Activated B cell treated with CpG ODN at 0.5 μM for 24 hours (primary cell): Measurements from ENCODE around the gene OBI1. TPM values are rescaled to one million over a fixed set of nuclear protein-coding genes. Genes with fewer than 3 reads are reported as not detected.

Source experiments
- ATAC-seq: fragments of 200-7000 bp; cut with Tn5 transposase; one replicate; pipeline ENCODE4 v1.10.0; 2021; ENCODE audit warnings: low read depth, mild to moderate bottlenecking, moderate library complexity
- CTCF ChIA-PET: fragments of 350-600 bp; sonication (Branson Sonifier 250); formaldehyde crosslinking; loops from one replicate; lab custom pipeline; 2021; ENCODE audit warnings: antibody characterized with exemption; lab: Charles Lee
- POLR2A ChIA-PET: fragments of 350-600 bp; sonication (Branson Sonifier 250); formaldehyde crosslinking; loops from one replicate; lab custom pipeline; 2021; ENCODE audit warnings: antibody characterized with exemption; lab: Charles Lee
- DNase-seq: peaks from one replicate; pipeline ENCODE4 v3.0.0; 2022
- H3K27ac Mint-ChIP-seq: one replicate; pipeline ENCODE4 v1.8.0; 2020; ENCODE audit warnings: mixed read lengths
- H3K27me3 Mint-ChIP-seq: one replicate; pipeline ENCODE4 v1.8.0; 2021; ENCODE audit warnings: mixed read lengths
- H3K36me3 Mint-ChIP-seq: one replicate; pipeline ENCODE4 v1.8.0; 2021; ENCODE audit warnings: low read depth, mixed read lengths
- H3K4me1 Mint-ChIP-seq: one replicate; pipeline ENCODE4 v1.8.0; 2021; ENCODE audit warnings: mixed read lengths
- H3K4me3 Mint-ChIP-seq: one replicate; pipeline ENCODE4 v1.8.0; 2020; ENCODE audit warnings: mild to moderate bottlenecking, mixed read lengths
- H3K9me3 Mint-ChIP-seq: one replicate; pipeline ENCODE4 v1.8.0; 2020; ENCODE audit warnings: mixed read lengths
- intact Hi-C: fragments of 100-400 bp; cut with micrococcal nuclease; formaldehyde crosslinking; loops from one replicate; pipeline ENCODE4 v1.15.1; 2024
- total RNA-seq: library from RNA; stranded (reverse); gene quantifications from 2 replicates; pipeline ENCODE4 v1.2.3, GENCODE V29; 2022
- TF ChIP-seq, protein P1 (sequence below): fragments of 200-600 bp; IDR thresholded peaks from one replicate; pipeline ENCODE4 v1.8.0; 2022; ENCODE audit warnings: antibody characterized with exemption, mild to moderate bottlenecking

OBI1 gene
- total RNA-seq, 1 donor from 2014 or later: 19.1 TPM

DNA sequence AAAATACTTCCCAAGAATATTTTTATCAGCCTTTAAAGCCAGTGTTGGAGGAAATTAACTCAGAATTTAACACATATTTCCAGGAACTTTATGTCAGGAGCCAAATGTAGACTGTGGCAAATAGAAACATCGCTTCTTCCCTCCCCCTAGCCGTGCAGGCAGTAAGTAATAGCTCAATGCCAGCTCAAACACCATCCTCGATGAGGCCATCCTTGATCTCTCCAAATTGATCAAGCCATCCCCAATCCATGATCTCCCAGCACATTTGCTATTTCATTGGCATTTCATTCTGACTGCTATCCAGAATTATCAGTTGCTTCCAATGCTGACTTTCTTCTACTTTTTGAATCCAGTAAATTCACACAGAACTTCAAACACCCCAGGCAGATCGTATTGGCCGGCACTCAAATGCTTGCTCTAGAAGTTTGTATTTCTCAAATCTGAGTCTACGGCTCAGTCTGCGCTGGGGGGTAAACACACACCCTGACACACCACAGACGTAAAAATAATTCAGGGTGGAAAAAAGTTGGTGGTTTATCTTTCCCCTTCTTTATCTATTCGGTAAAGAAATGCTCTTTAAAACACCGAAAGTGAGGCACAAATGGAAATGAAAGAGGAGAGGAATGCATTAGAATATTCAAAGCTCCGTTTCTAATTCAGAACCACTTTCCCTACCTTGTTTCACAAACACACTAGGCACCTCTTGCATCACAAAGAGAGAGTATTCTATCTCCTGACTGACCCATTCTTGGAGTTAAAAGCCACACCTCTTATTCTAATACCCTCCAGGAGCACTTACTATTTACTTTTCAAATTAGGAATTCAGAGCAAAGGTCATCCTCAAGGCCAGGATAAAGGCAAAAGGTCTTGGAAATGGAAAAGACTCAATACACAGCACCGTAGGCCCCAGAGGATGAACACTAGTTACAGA is 991 bp downstream of the OBI1 start:
- CTCF ChIA-PET: no interaction called here

DNA sequence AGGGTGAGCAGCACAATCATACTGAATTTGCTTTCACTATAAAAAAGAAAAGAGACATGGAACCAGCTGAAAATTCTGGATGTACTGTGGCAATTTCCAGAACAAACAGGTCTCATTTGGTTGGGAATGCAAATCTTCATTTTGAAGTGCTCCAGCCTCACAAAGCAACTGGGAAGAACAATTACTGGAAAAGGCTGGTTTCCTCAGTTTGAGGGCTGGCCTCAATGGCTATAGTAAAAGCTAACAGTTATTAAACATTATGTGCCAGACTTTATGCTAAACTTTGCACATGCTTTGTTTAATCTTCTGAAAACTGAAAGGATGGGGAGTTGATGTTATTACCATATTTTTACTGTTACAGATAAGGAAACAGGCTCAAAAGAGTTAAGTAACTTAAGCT is 3.0 kb downstream of the OBI1 start:
- TF ChIP-seq, protein P1, sequence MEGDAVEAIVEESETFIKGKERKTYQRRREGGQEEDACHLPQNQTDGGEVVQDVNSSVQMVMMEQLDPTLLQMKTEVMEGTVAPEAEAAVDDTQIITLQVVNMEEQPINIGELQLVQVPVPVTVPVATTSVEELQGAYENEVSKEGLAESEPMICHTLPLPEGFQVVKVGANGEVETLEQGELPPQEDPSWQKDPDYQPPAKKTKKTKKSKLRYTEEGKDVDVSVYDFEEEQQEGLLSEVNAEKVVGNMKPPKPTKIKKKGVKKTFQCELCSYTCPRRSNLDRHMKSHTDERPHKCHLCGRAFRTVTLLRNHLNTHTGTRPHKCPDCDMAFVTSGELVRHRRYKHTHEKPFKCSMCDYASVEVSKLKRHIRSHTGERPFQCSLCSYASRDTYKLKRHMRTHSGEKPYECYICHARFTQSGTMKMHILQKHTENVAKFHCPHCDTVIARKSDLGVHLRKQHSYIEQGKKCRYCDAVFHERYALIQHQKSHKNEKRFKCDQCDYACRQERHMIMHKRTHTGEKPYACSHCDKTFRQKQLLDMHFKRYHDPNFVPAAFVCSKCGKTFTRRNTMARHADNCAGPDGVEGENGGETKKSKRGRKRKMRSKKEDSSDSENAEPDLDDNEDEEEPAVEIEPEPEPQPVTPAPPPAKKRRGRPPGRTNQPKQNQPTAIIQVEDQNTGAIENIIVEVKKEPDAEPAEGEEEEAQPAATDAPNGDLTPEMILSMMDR: no peak
- ATAC-seq (no peak), DNase-seq (no peak)
- peaks cover 21% of the 10 kb centered on the region for H3K36me3 Mint-ChIP-seq
- CTCF ChIA-PET: no interaction called here
- intact Hi-C loops: loop anchor here (5.0 to 10.0 kb wide), 5 partner anchors 631 to 1474 kb away; partner anchors contain the start of gene SLAIN1
- POLR2A ChIA-PET: no interaction called here
- no peak overlapping the region for H3K27ac Mint-ChIP-seq
- no peak overlapping the region for H3K4me3 Mint-ChIP-seq
- no peaks in the 10 kb centered on the region for H3K9me3 Mint-ChIP-seq
- peaks cover 45% of the 10 kb centered on the region for H3K4me1 Mint-ChIP-seq
- no peaks in the 10 kb centered on the region for H3K27me3 Mint-ChIP-seq

More for the DNA sequence above, 991 bp downstream of the OBI1 start:
- H3K27me3 Mint-ChIP-seq: no peaks in the 10 kb centered on the region
- H3K36me3 Mint-ChIP-seq: peaks cover 21% of the 10 kb centered on the region
- TF ChIP-seq, protein P1: no peak
- peaks cover 39% of the 10 kb centered on the region for H3K4me1 Mint-ChIP-seq
- intact Hi-C loops: loop anchor here (2.0 to 10.0 kb wide), 8 partner anchors 55 to 1665 kb away; partner anchors contain the start of genes CLN5, POU4F1, RBM26 and SLAIN1
- POLR2A ChIA-PET: interaction anchor here (0.6 kb wide), 1 partner anchor 521 kb away, joined by 3 read pairs; no protein-coding TSS in a partner anchor
- no peak for DNase-seq
- no peak for ATAC-seq
- H3K9me3 Mint-ChIP-seq: no peaks in the 10 kb centered on the region
- H3K27ac Mint-ChIP-seq: peak overlapping the region; percentile 92
- peak overlapping the region; percentile 100 for H3K4me3 Mint-ChIP-seq

DNA sequence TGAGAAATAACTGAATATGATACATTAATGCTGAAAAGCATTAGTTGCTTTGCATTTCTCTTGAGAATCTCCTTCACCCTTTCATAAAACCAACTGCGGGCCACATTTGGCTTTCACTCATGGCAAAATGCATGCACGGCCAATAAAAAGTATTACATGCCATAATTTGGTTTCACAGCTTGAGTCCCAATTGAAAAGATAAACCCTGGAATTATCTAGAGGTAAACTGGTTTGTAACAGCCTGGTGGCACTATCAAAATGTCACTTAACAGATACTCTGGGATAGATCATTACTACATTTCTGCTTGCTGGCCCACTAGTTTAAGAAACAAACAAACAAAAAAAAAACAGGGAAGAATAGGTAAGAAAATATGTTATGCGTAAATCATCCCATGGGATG is 3.9 kb downstream of the OBI1 start:
- POLR2A ChIA-PET: no interaction called here
- ATAC-seq (no peak), DNase-seq (no peak)
- peaks cover 21% of the 10 kb centered on the region for H3K36me3 Mint-ChIP-seq
- CTCF ChIA-PET: no interaction called here
- no peak overlapping the region for H3K4me3 Mint-ChIP-seq
- peaks cover 45% of the 10 kb centered on the region for H3K4me1 Mint-ChIP-seq
- no peak overlapping the region for H3K27ac Mint-ChIP-seq
- H3K27me3 Mint-ChIP-seq: no peaks in the 10 kb centered on the region
- intact Hi-C loops: loop anchor here (5.0 to 10.0 kb wide), 5 partner anchors 630 to 1473 kb away; partner anchors contain the start of gene SLAIN1
- H3K9me3 Mint-ChIP-seq: no peaks in the 10 kb centered on the region
- TF ChIP-seq, protein P1: no peak

DNA sequence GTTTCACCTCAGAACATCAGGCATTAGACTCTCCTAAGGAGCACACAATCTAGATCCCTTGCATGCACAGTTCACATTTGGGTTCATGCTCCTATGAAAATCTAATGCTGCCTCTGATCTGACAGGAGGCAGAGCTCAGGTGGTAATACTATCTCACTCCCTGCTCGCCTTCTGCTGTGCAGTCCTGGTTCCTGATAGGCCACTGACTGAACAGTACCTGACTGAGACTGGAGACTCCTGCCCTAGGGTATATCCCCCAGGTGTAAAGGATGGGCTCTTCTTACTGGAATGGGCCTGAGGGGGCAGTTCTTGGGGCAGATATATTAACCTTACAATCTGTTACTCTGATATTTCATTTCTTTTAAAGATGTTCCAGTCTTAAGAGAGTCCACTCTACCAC is 6.3 kb downstream of the OBI1 start:
- no peak overlapping the region for H3K4me3 Mint-ChIP-seq
- H3K27me3 Mint-ChIP-seq: no peaks in the 10 kb centered on the region
- TF ChIP-seq, protein P1: no peak
- H3K9me3 Mint-ChIP-seq: no peaks in the 10 kb centered on the region
- POLR2A ChIA-PET: no interaction called here
- DNase-seq: no peak
- CTCF ChIA-PET: no interaction called here
- ATAC-seq: no peak
- no peak overlapping the region for H3K27ac Mint-ChIP-seq
- intact Hi-C loops: loop anchor here (10.0 kb wide), 1 partner anchor 628 kb away; no protein-coding TSS in a partner anchor
- H3K36me3 Mint-ChIP-seq: peaks cover 13% of the 10 kb centered on the region
- H3K4me1 Mint-ChIP-seq: peaks cover 25% of the 10 kb centered on the region

DNA sequence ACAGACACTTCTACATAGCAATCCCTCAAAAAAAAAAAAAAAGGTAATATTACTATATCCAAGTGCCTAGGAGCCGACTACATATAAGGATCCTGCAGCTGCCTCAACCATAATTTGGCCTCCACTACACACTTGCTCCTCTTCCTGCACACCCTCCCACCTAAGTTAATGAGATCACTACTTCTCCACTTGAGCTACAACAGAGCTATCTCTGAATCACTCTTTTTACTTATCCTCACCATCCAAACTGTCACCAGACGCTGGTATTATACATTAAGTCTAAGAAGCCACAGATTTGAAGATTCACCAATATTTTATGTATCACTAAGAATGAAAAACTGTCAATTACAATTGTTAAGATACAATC is 8.3 kb downstream of the OBI1 start:
- no peaks in the 10 kb centered on the region for H3K9me3 Mint-ChIP-seq

More for the DNA sequence above, 8.3 kb downstream of the OBI1 start:
- ATAC-seq (no peak), DNase-seq (no peak)
- intact Hi-C loops: loop anchor here (10.0 kb wide), 1 partner anchor 626 kb away; no protein-coding TSS in a partner anchor
- peaks cover 13% of the 10 kb centered on the region for H3K36me3 Mint-ChIP-seq
- TF ChIP-seq, protein P1: no peak
- H3K4me3 Mint-ChIP-seq: no peak overlapping the region
- no peaks in the 10 kb centered on the region for H3K27me3 Mint-ChIP-seq
- ChIA-PET POLR2A (interaction anchor here (0.7 kb wide), 1 partner anchor 10 kb away, joined by 3 read pairs; no protein-coding TSS in a partner anchor), CTCF (no interaction called here)
- H3K4me1 Mint-ChIP-seq: peaks cover 21% of the 10 kb centered on the region
- no peak overlapping the region for H3K27ac Mint-ChIP-seq
